IPS DF 4.7 (cell line): ENCODE measurements around the gene ETV5.
"Not testable (repeated sequence)": the region's sequence is repeated elsewhere in the genome, so short reads cannot be mapped to it uniquely, and the experiment has no call there.

ENCODE experiments used
- DNase-seq: peaks from one replicate; pipeline ENCODE4 v3.0.0-alpha.2; 2013; ENCODE audit warnings: low spot score; ENCODE audit errors: extremely low read depth

ETV5 gene

GRCh38 chr3:186025161-186025560 lies 83.7 kb downstream of the ETV5 start:
- DNase-seq = no peak

GRCh38 chr3:186024210-186024609 lies 84.7 kb downstream of the ETV5 start:
- no peak for DNase-seq

- DNase-seq = no peak
Observed at GRCh38 chr3:186022931-186023330, 86.0 kb downstream of the ETV5 start.

GRCh38 chr3:186021673-186022362 lies 87.1 kb downstream of the ETV5 start:
- DNase-seq = no peak

- DNase-seq = not testable (repeated sequence)
Observed at GRCh38 chr3:186021250-186021649, 87.6 kb downstream of the ETV5 start.

GRCh38 chr3:186019288-186019687 lies 89.6 kb downstream of the ETV5 start:
- DNase-seq = not testable (repeated sequence)

GRCh38 chr3:186014866-186015265 lies 94.0 kb downstream of the ETV5 start:
- no peak for DNase-seq

GRCh38 chr3:186013312-186013711 lies 95.6 kb downstream of the ETV5 start:
- no peak for DNase-seq

- DNase-seq = no peak
Observed at GRCh38 chr3:186012137-186012536, 96.8 kb downstream of the ETV5 start.

GRCh38 chr3:186004671-186005070 lies 104.2 kb downstream of the ETV5 start:
- DNase-seq = no peak

- no peak for DNase-seq
Observed at GRCh38 chr3:186004209-186004608, 104.7 kb downstream of the ETV5 start.

GRCh38 chr3:186003610-186004009 lies 105.3 kb downstream of the ETV5 start:
- no peak for DNase-seq

GRCh38 chr3:186002884-186003472 lies 105.9 kb downstream of the ETV5 start:
- DNase-seq = peak; percentile 36

GRCh38 chr3:186001842-186002241 lies 107.0 kb downstream of the ETV5 start:
- DNase-seq = no peak

- no peak for DNase-seq
Observed at GRCh38 chr3:185999221-185999620, 109.7 kb downstream of the ETV5 start.

GRCh38 chr3:185998136-185998535 lies 110.8 kb downstream of the ETV5 start:
- no peak for DNase-seq

GRCh38 chr3:185997130-185997529 lies 111.8 kb downstream of the ETV5 start:
- DNase-seq = no peak
